Right lobe of liver (tissue), 6 donors: ENCODE data around the gene C7orf57. TPM values are rescaled to one million over a fixed set of nuclear protein-coding genes. Genes with fewer than 3 reads are reported as not detected.
A peak's percentile ranks its signal among the peaks of the same experiment; 100 is the strongest.
"Not testable (repeated sequence)": the region's sequence is repeated elsewhere in the genome, so short reads cannot be mapped to it uniquely, and the experiment has no call there.

Experiments used
- ATAC-seq, 4 donors: fragments of 200-7000 bp; cut with Tn5 transposase; one replicate each; pipeline ENCODE4 v1.9.1; 2020; ENCODE audit warnings: mild to moderate bottlenecking in 4 of 4, moderate library complexity in 4 of 4
- DNase-seq, 3 donors: peaks; one replicate each; pipeline ENCODE4 v3.0.0-alpha.2; 2020
- H3K27ac ChIP-seq, 3 donors: fragments of 200-600 bp; one replicate each; pipeline ENCODE4 v1.8.0; 2022
- H3K27me3 ChIP-seq, 2 donors: fragments of 200-600 bp; one replicate each; pipeline ENCODE4 v1.8.0; 2022
- H3K36me3 ChIP-seq, 4 donors: fragments of 200-600 bp; sonication (generic) in 1 of 4; one replicate each; pipeline versions ENCODE4 v1.5.1 to v1.8.0; 2017 to 2022; ENCODE audit warnings: control low read depth in 1 of 4
- H3K4me1 ChIP-seq, 4 donors: fragments of 200-600 bp; sonication (generic) in 1 of 4; one replicate each; pipeline versions ENCODE4 v1.5.1 to v1.8.0; 2017 to 2022; ENCODE audit warnings: control low read depth in 1 of 4
- H3K4me3 ChIP-seq, 3 donors: fragments of 200-600 bp; one replicate each; pipeline ENCODE4 v1.8.0; 2022
- H3K9me3 ChIP-seq, 4 donors: fragments of 200-600 bp; sonication (generic) in 1 of 4; one replicate each; pipeline versions ENCODE4 v1.5.1 to v1.8.0; 2017 to 2022; ENCODE audit warnings: control low read depth in 1 of 4
- POLR2A ChIP-seq: fragments of 450-650 bp; IDR thresholded peaks from one replicate; pipeline ENCODE4 v1.6.1; 2017; ENCODE audit warnings: antibody characterized with exemption, mild to moderate bottlenecking
- WGBS: methylation state at CpG from one replicate; pipeline ENCODE4 v1.1.6; 2018; ENCODE audit warnings: low coverage, low lambda C conversion rate; ENCODE audit not compliant: insufficient coverage; ENCODE audit errors: missing lambda C conversion rate; 5-methylcytosine and 5-hydroxymethylcytosine counted together
- intact Hi-C, 2 donors: fragments of 100-400 bp; cut with DNase I; formaldehyde crosslinking; loops; one replicate each; pipeline versions ENCODE4 v1.11.2 to v1.14.1; 2022
- total RNA-seq, 6 experiments: library from RNA; depleted of rRNA in 2 of 6; stranded (reverse); fragments of >200 nt in 2 of 6; fragmentation: NEBNext Ultra II Directional in 3 of 6; extraction: Animal tissue kit (Norgen Biotek cat#: 25700) in 3 of 6; gene quantifications; one replicate each; pipeline versions ENCODE4 v1.1.0 to v1.2.4, GENCODE V29; 2016 to 2023
- TF ChIP-seq, protein P1 (sequence below), 4 donors: fragments of 200-600 bp in 3 of 4; fragments of 450-650 bp in 1 of 4; IDR thresholded peaks; one replicate each; pipeline versions ENCODE4 v1.5.1 to v1.8.0; 2016 to 2022; ENCODE audit warnings: antibody characterized with exemption in 4 of 4, mild to moderate bottlenecking in 2 of 4
- donor health status: DM: no; HTN: yes; CAD: no.
- donor health status: DM: no; HTN: no; CAD: no.
- donor health status: DM: no; HTN: no; CAD: no.
- donor health status: DM: no; HTN: yes; CAD: no.
- donor health status: DM: no; HTN: yes; CAD: no.

C7orf57 gene
- total RNA-seq, 6 experiments from 2014 or later, result not detected

DNA sequence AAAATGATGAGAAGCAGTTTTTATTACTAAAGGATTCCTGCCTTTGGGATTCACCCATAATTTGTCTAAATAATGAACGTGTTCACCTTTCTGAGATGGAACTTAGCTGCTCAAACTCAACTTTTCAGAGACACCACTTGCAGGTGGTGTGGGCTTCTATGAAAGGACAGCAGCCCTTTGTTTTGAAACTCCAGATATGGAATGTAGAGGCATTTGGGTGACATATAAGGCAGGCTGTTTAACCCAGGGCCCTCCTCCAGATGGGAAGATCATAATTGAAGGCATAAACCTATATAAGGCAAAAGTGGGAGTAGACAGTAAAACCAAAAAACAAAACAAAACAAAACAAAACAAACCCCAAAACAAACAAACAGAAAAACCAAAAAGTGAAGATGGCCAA, 44.1 kb upstream of the C7orf57 start:
- Histone ChIP-seq H3K27me3 (no peaks in the 10 kb centered on the region), H3K4me3 (no peak overlapping the region), H3K4me1 (peaks cover 0 to 3% (median 0%) of the 10 kb centered on the region in 4 donors), H3K9me3 (no peaks in the 10 kb centered on the region), H3K27ac (peak overlapping the region in 1 of 3 donors; percentile 43), H3K36me3 (no peaks in the 10 kb centered on the region)
- no peak for TF ChIP-seq POLR2A
- 93% methylated on average over 1 of the region's 1 CpG for WGBS
- intact Hi-C loops, result no loop called here
- no peak for DNase-seq
- no peak for ATAC-seq

DNA sequence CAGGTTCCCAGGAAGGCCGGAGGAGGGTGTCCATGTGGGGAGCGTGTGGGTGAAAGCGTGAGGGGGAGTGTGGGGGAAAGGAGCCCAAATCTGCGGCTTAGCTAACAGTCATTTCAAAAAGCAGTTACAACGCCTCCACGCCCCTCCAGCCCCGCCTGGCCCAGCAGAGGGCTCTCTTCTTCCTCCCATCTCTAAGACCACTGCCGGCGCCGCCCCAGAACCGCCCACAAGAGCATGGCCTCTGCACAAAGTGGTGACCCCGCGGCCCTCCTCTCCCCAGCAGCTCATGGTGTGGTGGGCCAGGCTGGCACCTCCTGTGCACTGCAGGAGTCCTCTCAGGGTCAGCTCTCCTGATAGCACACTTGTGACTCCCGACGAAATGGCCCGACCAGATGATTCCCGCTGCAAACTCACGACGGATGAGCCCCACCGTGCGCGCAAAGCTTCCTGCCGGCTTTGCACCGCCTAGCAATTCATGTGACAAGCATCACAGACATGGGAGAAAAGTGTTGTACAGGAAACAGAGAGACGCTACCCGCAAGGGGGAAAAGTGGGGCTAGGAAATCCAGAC, 43.5 kb upstream of the C7orf57 start:
- peak overlapping the region; percentile 48 to 69 (median 57) for H3K4me3 ChIP-seq
- ATAC-seq (peak; percentile 100), DNase-seq (peak; percentile 89 to 93 (median 92))
- H3K27me3 ChIP-seq, result no peaks in the 10 kb centered on the region
- H3K36me3 ChIP-seq, result no peaks in the 10 kb centered on the region
- peak overlapping the region in 2 of 3 donors; percentile 43 to 48 for H3K27ac ChIP-seq
- peaks cover 0 to 3% (median 0%) of the 10 kb centered on the region in 4 donors for H3K4me1 ChIP-seq
- intact Hi-C loops, result no loop called here
- H3K9me3 ChIP-seq, result no peaks in the 10 kb centered on the region
- WGBS, result under 1% methylated on average over 15 of the region's 26 CpGs
- TF ChIP-seq, protein P1, sequence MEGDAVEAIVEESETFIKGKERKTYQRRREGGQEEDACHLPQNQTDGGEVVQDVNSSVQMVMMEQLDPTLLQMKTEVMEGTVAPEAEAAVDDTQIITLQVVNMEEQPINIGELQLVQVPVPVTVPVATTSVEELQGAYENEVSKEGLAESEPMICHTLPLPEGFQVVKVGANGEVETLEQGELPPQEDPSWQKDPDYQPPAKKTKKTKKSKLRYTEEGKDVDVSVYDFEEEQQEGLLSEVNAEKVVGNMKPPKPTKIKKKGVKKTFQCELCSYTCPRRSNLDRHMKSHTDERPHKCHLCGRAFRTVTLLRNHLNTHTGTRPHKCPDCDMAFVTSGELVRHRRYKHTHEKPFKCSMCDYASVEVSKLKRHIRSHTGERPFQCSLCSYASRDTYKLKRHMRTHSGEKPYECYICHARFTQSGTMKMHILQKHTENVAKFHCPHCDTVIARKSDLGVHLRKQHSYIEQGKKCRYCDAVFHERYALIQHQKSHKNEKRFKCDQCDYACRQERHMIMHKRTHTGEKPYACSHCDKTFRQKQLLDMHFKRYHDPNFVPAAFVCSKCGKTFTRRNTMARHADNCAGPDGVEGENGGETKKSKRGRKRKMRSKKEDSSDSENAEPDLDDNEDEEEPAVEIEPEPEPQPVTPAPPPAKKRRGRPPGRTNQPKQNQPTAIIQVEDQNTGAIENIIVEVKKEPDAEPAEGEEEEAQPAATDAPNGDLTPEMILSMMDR (IDR thresholded peaks at IDR 0.05), result peak; percentile 61 to 67 (median 66)
- TF ChIP-seq POLR2A, result no peak

DNA sequence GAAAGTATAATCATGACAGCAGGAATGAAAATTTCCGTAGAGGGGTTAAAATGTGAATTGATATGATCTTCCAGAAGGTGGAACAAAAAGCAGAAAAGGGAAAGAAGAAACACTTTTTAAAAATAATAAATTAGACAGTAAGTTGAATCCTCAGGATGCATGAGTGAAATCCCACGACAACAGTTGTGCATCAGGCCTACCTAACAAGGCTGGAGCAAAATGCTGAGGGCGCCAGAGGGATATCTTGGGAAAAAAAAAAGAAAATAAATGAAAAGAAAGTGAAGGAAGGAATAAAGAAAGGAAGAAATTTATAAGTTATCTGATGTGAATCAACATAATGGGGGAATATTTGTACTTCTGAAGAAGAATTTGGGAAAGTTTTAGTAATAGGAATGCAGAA, 42.9 kb upstream of the C7orf57 start:
- TF ChIP-seq POLR2A, result no peak
- TF ChIP-seq, protein P1 (IDR thresholded peaks at IDR 0.05), result no peak
- Histone ChIP-seq H3K36me3 (no peaks in the 10 kb centered on the region), H3K27me3 (no peaks in the 10 kb centered on the region), H3K4me1 (peaks cover 0 to 3% (median 0%) of the 10 kb centered on the region in 4 donors), H3K9me3 (no peaks in the 10 kb centered on the region), H3K27ac (peak overlapping the region in 2 of 3 donors; percentile 43 to 48), H3K4me3 (peak overlapping the region; percentile 48 to 69 (median 57))
- 64% methylated on average over 3 of the region's 3 CpGs for WGBS
- DNase-seq, result no peak
- ATAC-seq, result no peak
- intact Hi-C loops, result no loop called here

DNA sequence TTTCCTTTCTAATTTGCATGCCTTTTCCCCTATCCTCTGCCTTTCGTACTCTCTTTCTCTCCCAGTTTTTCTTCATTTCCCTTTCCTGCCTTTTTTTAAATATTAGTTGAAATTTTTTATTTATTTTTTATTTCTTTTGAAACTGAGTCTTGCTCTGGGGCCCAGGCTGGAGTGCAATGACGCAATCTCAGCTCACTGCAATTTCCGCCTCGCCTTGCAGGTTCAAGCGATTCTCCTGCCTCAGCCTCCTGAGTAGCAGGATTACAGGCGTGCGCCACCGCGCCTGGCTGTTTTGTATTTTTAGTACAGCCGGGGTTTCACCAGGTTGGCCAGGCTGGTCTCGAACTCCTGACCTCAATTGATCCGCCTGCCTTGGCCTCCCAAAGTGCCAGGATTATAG, 35.9 kb upstream of the C7orf57 start:
- no peak for TF ChIP-seq POLR2A
- TF ChIP-seq, protein P1 (IDR thresholded peaks at IDR 0.05), result no peak
- H3K4me3 ChIP-seq, result no peak overlapping the region
- ATAC-seq (no peak), DNase-seq (no peak)
- no peaks in the 10 kb centered on the region for H3K9me3 ChIP-seq
- no peaks in the 10 kb centered on the region for H3K27me3 ChIP-seq
- 92% methylated on average over 12 of the region's 12 CpGs for WGBS
- no peaks in the 10 kb centered on the region for H3K36me3 ChIP-seq
- no peak overlapping the region for H3K27ac ChIP-seq
- no peaks in the 10 kb centered on the region for H3K4me1 ChIP-seq
- intact Hi-C loops, result no loop called here

DNA sequence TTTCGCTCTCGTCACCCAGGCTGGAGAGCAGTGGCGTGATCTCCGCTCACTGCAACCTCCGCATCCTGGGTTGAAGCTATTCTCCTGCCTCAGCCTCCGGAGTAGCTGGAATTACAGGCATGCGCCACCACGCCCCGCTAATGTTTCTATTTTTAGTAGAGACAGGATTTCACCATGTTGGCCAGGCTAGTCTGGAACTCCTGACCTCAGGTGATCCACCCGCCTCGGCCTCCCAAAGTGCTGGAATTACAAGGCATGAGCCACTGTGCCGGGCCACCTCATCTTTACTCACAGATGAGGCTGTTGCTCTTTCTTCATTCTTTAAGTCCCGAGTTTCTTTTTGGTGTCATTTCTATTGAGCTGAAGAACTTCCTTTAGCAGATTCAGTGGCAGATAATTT, 35.2 kb upstream of the C7orf57 start:
- H3K36me3 ChIP-seq, H3K4me3 ChIP-seq, ATAC-seq, H3K4me1 ChIP-seq, DNase-seq, H3K27me3 ChIP-seq, H3K9me3 ChIP-seq, H3K27ac ChIP-seq: not testable (repeated sequence)
- intact Hi-C loops, result loop anchor here in 1 of 2 donors (10.0 kb wide), 1 partner anchor 105 kb away; no protein-coding TSS in a partner anchor
- WGBS, result 86% methylated on average over 13 of the region's 13 CpGs
